Parathyroid adenoma (tissue), 2 donors: ENCODE data around the gene TEX101.
"Not testable (repeated sequence)": the region's sequence is repeated elsewhere in the genome, so short reads cannot be mapped to it uniquely, and the experiment has no call there.

Experiments
- H2AFZ ChIP-seq: fragments of 300-600 bp; sonication (generic); one replicate; pipeline ENCODE4 v1.7.0; 2017; ENCODE audit warnings: antibody characterized with exemption, mild to moderate bottlenecking
- H3K27ac ChIP-seq: fragments of 300-600 bp; sonication (generic); one replicate; pipeline ENCODE4 v1.7.0; 2017
- H3K27me3 ChIP-seq: fragments of 300-600 bp; sonication (generic); one replicate; pipeline ENCODE4 v1.7.0; 2017; ENCODE audit warnings: low read length; ENCODE audit not compliant: control insufficient read depth, insufficient read depth
- H3K36me3 ChIP-seq: fragments of 300-600 bp; sonication (generic); one replicate; pipeline ENCODE4 v1.7.0; 2017; ENCODE audit warnings: low read length; ENCODE audit not compliant: control insufficient read depth, insufficient read depth
- H3K4me1 ChIP-seq: fragments of 300-600 bp; sonication (generic); one replicate; pipeline ENCODE4 v1.7.0; 2017; ENCODE audit warnings: control low read depth
- H3K4me2 ChIP-seq: fragments of 300-600 bp; sonication (generic); one replicate; pipeline ENCODE4 v1.7.0; 2017; ENCODE audit warnings: low read length
- H3K4me3 ChIP-seq: fragments of 300-600 bp; sonication (generic); one replicate; pipeline ENCODE4 v1.7.0; 2017; ENCODE audit warnings: low read depth, low read length
- H3K79me2 ChIP-seq: fragments of 300-600 bp; sonication (generic); one replicate; pipeline ENCODE4 v1.7.0; 2017; ENCODE audit warnings: control low read depth
- H3K9ac ChIP-seq: fragments of 300-600 bp; sonication (generic); one replicate; pipeline ENCODE4 v1.7.0; 2017; ENCODE audit warnings: mild to moderate bottlenecking
- H3K9me3 ChIP-seq: fragments of 300-600 bp; sonication (generic); one replicate; pipeline ENCODE4 v1.7.0; 2017; ENCODE audit warnings: low read length; ENCODE audit not compliant: control insufficient read depth
- TF ChIP-seq, protein P1 (sequence below): fragments of 300-600 bp; sonication (generic); IDR thresholded peaks from one replicate; pipeline ENCODE4 v1.7.0; 2017; ENCODE audit warnings: antibody characterized with exemption, mild to moderate bottlenecking
- donor health status: primary hyperparathyroidism.

TEX101 gene

DNA sequence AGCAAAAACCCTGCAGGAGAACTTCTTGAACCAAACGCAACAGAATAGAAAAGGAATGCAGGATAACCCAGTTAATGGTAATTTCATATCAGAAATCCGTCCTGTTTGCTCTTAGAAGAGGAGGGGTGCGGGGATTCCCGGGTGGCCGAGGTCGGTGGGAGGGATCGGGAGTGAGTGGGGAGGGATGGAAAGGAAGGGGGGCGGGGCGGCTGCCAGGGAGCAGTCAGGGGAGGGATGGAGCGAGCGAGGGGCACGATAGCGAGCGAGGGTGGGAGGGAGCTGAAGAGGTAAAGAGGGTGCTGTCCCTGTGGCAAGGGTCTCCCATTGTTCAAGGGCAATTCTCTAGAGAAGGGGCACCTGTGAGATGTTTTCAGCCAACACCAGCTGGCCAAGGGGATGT, 34.7 kb upstream of the TEX101 start:
- Histone ChIP-seq H2AFZ (no peak overlapping the region), H3K9me3 (no peaks in the 10 kb centered on the region), H3K4me2 (no peak overlapping the region), H3K9ac (no peak overlapping the region), H3K27ac (no peak overlapping the region), H3K79me2 (no peaks in the 10 kb centered on the region), H3K4me3 (no peak overlapping the region), H3K4me1 (no peaks in the 10 kb centered on the region), H3K36me3 (no peaks in the 10 kb centered on the region), H3K27me3 (no peaks in the 10 kb centered on the region)
- TF ChIP-seq, protein P1, sequence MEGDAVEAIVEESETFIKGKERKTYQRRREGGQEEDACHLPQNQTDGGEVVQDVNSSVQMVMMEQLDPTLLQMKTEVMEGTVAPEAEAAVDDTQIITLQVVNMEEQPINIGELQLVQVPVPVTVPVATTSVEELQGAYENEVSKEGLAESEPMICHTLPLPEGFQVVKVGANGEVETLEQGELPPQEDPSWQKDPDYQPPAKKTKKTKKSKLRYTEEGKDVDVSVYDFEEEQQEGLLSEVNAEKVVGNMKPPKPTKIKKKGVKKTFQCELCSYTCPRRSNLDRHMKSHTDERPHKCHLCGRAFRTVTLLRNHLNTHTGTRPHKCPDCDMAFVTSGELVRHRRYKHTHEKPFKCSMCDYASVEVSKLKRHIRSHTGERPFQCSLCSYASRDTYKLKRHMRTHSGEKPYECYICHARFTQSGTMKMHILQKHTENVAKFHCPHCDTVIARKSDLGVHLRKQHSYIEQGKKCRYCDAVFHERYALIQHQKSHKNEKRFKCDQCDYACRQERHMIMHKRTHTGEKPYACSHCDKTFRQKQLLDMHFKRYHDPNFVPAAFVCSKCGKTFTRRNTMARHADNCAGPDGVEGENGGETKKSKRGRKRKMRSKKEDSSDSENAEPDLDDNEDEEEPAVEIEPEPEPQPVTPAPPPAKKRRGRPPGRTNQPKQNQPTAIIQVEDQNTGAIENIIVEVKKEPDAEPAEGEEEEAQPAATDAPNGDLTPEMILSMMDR = no peak

DNA sequence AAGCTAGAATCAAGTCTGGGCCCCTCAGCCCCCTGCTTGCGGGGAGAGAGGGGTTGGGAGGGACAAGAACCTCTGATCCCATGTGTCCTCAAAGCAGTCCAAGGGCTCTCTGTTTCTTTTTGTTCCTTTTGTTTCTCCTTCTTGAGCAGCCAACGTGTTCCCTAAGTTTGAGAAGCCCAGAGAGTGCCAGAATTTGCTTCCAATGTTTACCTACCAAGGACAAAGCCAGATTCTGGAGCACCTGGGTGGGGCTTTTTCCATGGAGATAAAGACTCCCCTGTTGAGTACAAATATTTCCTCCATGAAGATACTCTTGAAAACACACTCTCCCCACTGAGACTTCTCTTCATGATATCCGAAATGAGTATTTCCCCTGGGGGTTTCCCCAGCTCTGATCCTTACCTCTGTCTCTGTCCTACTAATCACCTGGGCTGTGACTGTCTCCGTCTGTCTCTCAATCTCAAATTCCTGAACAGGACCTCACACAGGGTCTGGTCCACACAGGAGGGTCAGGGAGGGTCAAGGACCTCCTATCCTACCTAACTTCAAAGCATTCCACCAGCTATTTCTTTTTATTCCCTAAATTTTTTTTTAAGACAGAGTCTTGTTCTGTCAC, 33.8 kb upstream of the TEX101 start:
- H3K4me3 ChIP-seq = no peak overlapping the region
- no peak overlapping the region for H2AFZ ChIP-seq
- no peaks in the 10 kb centered on the region for H3K4me1 ChIP-seq
- TF ChIP-seq, protein P1 = no peak
- H3K27ac ChIP-seq = no peak overlapping the region
- H3K4me2 ChIP-seq = no peak overlapping the region
- H3K9ac ChIP-seq = no peak overlapping the region
- no peaks in the 10 kb centered on the region for H3K36me3 ChIP-seq
- H3K79me2 ChIP-seq = no peaks in the 10 kb centered on the region
- no peaks in the 10 kb centered on the region for H3K9me3 ChIP-seq
- H3K27me3 ChIP-seq = no peaks in the 10 kb centered on the region

DNA sequence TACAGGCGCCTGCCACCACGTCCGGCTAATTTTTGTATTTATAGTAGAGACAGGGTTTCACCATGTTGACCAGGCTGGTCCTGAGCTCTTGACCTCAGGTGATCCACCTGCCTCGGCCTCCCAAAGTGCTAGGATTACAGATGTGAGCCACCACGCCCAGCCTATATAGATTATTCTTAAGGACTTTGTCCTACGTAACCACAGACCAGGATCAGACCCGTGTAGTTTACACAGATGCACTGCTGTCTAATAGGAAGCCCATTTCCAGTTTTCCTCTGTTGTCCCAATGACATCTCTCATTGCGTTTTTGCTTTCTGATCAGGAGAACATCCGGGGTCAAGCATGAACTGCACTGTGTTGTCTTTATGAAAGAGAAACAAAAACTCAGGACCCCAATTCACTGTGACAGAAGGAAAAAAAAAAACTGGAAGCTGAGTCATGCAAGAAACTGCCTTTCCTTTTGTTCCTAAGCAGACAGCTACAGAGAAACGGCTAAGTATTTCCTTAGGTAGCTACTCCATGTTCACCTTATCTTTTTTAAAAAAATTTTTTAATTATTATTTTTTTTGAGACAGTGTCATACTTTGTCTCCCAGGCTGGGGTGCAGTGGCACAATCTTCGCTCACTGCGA, 32.0 kb upstream of the TEX101 start:
- not testable (repeated sequence) for H3K79me2 ChIP-seq, H2AFZ ChIP-seq, H3K9ac ChIP-seq, H3K4me2 ChIP-seq, H3K36me3 ChIP-seq, H3K9me3 ChIP-seq, H3K27ac ChIP-seq, H3K4me3 ChIP-seq, H3K27me3 ChIP-seq, H3K4me1 ChIP-seq

DNA sequence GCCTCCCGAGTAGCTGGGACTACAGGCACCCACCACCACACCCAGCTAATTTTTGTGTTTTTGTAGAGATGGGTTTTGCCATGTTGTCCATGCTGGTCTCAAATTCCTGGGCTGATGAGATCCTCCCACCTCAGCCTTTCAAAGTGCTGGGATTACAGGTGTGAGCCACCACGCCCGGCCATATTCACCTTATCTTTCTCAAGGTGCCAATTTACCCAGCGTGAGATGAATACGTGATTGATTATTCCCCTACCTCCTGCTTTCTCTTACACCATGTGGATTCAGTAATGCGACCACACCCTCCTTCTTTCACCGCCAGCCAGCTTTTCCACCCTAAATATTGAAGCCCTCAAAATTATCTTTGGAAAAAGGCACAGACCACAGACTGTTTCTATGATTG, 31.4 kb upstream of the TEX101 start:
- H3K4me2 ChIP-seq, H3K27ac ChIP-seq, H2AFZ ChIP-seq, H3K27me3 ChIP-seq, H3K4me1 ChIP-seq, H3K4me3 ChIP-seq, H3K9ac ChIP-seq, H3K36me3 ChIP-seq, H3K9me3 ChIP-seq, H3K79me2 ChIP-seq: not testable (repeated sequence)

DNA sequence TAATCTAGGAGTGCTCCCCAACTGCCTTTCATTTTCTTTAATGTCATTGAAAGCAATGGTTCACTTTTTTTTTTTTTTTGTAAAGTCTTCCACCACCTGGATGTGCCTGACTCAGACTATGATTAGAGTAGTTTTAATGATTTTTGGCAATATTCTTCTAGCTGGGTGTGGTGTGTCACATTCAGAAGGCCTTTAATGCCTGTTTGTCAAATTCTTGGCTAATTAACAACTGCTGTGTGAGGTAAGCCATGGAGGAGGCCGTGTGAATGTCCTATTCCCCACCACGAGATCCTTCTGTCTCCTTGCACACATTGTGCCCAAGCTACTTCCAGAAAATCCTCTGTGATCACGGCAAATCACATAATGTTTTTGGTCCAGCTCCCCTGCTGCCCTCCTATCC, 30.9 kb upstream of the TEX101 start:
- H3K9me3 ChIP-seq, H3K36me3 ChIP-seq, H3K27ac ChIP-seq, H3K9ac ChIP-seq, H3K79me2 ChIP-seq, H3K4me3 ChIP-seq, H3K4me2 ChIP-seq, H3K4me1 ChIP-seq, H3K27me3 ChIP-seq, H2AFZ ChIP-seq: not testable (repeated sequence)

DNA sequence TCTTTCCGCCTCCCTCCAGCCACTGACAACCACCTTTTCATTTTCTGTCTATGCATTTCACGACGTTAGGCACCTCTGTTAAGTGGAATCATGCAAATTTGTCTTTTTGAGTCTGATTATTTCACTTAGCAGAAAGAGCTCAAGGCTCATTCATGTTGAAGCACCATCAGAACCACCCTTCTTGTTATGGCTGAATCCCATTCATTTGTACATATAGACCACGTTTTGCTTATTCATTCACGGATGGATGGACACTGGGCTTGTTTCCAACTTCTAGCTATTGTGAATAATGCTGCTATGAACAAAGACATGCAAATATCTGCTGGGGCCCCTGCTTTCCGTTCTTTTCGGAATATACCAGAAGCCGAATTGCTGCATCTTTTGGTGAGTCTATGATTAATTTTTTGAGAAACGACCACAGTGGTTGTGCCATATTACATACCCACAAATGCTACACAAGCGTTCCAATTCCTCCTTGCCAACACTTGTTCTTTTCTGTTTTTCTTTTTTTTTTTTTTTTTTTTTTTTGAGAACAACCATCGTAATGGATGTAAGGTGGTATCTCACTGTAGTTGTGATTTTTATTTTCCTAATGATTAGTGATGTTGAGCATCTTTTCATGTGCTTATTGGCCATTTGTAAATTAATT, 23.7 kb upstream of the TEX101 start:
- H3K4me1 ChIP-seq, H3K4me3 ChIP-seq, H3K79me2 ChIP-seq, H3K9ac ChIP-seq, H2AFZ ChIP-seq, H3K36me3 ChIP-seq, H3K27ac ChIP-seq, H3K27me3 ChIP-seq, H3K9me3 ChIP-seq, H3K4me2 ChIP-seq: not testable (repeated sequence)

DNA sequence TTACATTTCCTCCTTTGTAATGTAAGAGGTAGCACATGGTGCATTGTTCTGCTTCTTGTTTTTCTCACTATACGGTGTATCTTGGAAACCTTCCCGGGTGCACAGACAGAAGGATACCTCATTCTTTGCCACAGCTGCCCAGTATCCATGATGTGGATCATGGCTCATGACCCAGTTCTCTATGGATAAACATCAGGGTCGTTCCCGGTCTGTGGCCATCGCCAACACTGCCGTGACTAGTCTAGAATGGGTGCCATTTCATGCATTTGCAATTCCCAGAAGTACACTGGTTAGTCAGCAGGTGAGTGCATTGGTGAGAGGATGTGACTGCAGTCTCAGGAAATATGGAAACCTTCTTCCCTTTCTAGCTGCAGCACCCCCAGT, 23.1 kb upstream of the TEX101 start:
- not testable (repeated sequence) for H3K4me2 ChIP-seq, H3K9me3 ChIP-seq, H3K79me2 ChIP-seq, H3K9ac ChIP-seq, H3K27me3 ChIP-seq, H3K4me1 ChIP-seq, H3K4me3 ChIP-seq, H2AFZ ChIP-seq, H3K27ac ChIP-seq, H3K36me3 ChIP-seq

DNA sequence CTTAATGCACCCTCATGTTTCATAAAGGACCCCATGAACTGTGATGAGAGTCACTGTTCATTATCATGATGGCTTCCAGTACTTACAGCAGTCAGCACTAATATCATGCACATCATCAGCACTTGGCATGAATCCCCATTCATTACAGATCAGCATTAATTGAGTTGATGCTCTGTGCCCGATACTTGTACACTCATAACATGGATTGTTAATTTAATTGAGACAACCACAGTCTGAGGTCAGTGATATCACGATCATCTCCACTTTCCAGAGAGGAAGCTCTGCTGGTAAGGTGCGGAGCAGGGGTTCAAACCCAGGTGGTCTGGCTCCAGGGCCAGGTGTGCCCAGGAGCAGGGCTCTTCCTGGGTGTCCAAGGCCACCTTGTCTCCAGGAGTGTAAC, 21.2 kb upstream of the TEX101 start:
- not testable (repeated sequence) for H3K27me3 ChIP-seq, H3K36me3 ChIP-seq, H3K79me2 ChIP-seq, H3K4me2 ChIP-seq, H3K9me3 ChIP-seq, H3K27ac ChIP-seq, H3K9ac ChIP-seq, H3K4me3 ChIP-seq, H3K4me1 ChIP-seq, H2AFZ ChIP-seq
